GM18907 (cell line): Measurements from ENCODE around the gene FAM186B.

Experiments used
- ATAC-seq: cut with Tn5 transposase; IDR thresholded peaks from one replicate; pipeline ENCODE4 v1.9.1; 2021; ENCODE audit warnings: mild to moderate bottlenecking, moderate library complexity; ENCODE audit not compliant: unreplicated experiment

Gene FAM186B

GRCh38 chr12:49577589-49578315 lies 27.7 kb downstream of the FAM186B start:
- ATAC-seq: no peak

DNA sequence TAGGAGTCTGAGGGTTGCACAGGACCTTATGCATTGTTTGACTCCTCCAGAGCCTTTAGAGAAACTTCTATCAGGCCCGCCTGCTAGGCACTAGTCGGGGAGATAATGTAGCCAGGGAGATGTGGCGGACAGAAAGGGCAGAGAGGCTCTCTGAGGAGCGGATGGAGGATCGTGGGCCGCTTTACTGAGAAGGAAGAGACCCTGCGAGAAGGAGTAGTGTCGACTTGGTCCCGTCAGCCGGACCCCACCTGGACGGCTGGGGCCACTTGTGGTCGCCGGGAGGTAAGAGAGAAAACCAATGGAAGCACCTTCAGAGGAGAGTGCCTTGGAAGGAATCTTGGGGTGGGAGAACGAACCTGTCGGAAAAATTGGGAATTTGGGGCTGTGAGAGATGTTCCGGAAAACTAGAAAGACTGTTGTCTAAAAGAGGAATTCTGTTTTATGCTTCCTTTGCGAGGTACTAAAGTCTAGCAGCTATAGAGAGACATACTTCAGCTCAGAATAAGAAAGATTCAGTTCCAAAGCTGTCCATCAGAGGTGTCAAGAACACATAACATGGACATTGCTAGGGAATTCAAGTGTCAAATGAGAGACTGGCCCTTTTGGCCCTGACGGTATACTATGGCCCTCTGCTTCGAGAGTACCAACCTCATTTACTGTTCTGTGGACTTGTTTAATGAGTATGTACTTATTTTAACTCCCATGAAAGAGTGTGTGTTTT lies 36.8 kb downstream of the FAM186B start:
- peak; percentile 26 for ATAC-seq

GRCh38 chr12:49567611-49568441 lies 37.6 kb downstream of the FAM186B start, which contains the start of gene MCRS1:
TSS of gene MCRS1 (minus strand) at chr12:49568142. CDS start at chr12:49566731, 1,411 bp downstream.
- ATAC-seq: peak; percentile 77

DNA sequence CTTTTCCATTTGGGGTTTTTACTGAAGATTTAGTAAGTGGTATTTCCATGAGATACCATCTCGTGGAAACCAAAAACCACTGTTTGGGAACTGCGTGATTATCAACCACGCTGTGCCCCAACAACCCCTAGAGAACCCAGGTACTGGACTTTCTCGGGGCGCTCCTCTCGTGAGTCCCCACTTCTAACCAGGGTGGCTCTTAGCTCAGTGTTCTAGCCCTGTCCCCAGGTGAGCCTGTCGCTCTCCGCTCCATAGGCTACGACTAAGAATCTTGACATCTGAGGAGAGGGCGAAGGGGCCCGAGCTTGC lies 38.2 kb downstream of the FAM186B start:
- ATAC-seq: peak; percentile 14

- no peak for ATAC-seq
These were observed 39.1 kb downstream of the FAM186B start for GRCh38 chr12:49566361-49566760.

- no peak for ATAC-seq
These were observed 39.8 kb downstream of the FAM186B start for GRCh38 chr12:49565406-49566265.

DNA sequence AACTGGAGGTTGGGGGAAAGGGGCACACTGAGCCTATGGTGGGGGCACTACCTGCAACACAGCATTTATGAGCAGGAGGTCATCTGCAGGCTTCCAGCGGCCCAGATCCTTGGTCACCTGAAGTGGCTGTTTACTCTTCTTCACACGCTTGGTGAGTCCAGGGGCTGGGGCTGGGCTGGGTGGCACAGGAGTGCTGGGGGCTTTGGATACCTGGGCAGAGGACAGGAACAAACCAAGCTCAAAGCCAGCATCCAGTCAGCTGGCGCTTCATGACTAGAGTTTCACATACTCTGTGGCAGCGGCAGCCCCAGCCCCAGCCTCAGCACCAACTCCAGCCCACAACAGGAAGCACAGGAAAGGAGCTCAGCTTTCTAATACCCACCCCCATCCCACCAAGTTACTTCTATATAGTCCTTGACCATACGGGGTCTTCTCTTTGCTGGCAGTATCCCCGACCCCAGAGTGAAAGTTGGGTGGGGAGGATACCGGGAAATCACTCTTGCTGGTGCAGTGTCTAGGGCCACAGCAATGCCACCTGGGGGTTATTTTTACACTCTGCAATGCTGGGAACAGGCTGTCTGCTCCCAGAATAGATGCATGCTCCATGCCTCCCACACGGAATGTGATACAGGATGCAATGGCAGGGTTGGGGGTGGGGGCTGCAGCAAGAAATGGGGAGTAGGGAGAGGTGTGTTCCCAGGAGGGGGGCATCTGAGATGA lies 40.6 kb downstream of the FAM186B start:
- no peak for ATAC-seq

GRCh38 chr12:49563951-49564685 lies 41.3 kb downstream of the FAM186B start:
- ATAC-seq: no peak

DNA sequence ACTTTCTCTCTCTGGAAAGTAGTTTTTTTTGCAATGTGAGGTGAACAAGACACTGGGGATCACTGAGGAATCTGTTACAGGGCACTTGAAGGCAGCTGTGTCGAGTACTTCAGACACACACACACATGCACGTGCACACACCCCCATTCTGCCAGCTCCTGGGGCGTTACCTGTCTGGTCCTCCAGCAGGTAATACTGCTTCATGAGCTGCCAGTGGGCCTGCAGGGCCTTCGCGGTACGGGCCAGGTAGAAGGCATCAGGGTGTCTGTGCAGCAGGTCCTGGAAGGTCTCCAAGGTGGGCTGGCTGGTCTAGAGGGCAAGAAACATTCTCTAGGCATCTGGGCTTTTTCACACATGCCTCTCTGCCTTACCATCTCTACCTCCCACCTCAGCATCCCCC lies 42.6 kb downstream of the FAM186B start:
- no peak for ATAC-seq

- ATAC-seq: no peak
These were observed 43.2 kb downstream of the FAM186B start for GRCh38 chr12:49562233-49562632.

DNA sequence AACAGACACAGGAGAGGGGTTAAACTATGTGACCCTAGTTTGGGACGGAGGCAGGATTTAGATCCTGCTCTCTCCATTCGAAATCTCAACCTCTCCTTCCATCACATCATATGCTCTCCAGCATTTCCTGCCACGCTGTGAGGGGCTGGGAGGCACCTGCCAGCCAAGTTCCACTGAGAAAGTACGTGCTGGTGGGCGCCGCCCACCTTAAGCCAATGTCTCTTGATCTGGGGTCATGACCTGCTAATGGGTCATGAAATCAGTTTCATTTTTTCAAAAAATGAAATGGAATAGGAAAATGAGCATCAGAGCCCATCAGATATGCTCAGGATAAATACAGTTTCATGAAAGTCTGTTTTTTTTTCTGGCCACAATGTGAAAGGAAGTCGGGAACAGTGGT lies 44.7 kb downstream of the FAM186B start:
- no peak for ATAC-seq

- ATAC-seq: no peak
These were observed 46.3 kb downstream of the FAM186B start for GRCh38 chr12:49559011-49559675.

DNA sequence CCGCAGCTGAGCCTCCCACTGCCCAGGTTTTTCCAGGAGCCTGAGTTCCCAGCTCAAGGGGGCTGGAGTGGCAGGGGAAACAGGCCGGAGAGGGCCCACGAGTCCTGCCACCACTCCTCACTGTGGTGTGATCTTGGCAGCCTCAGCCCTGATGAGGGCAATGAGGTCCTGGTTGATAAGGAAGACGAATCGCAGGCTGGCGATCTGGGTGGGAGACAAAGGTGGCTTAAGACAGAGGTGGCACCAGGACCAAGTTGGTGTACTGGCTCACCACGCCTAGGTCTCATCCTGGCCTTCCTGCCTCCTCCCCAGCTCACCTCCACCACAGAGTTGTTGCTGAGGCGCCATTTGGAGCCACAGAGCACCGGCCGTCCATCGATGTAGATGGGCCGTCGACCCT lies 46.9 kb downstream of the FAM186B start:
- ATAC-seq: no peak

GRCh38 chr12:49557917-49558215 lies 47.6 kb downstream of the FAM186B start:
- no peak for ATAC-seq

DNA sequence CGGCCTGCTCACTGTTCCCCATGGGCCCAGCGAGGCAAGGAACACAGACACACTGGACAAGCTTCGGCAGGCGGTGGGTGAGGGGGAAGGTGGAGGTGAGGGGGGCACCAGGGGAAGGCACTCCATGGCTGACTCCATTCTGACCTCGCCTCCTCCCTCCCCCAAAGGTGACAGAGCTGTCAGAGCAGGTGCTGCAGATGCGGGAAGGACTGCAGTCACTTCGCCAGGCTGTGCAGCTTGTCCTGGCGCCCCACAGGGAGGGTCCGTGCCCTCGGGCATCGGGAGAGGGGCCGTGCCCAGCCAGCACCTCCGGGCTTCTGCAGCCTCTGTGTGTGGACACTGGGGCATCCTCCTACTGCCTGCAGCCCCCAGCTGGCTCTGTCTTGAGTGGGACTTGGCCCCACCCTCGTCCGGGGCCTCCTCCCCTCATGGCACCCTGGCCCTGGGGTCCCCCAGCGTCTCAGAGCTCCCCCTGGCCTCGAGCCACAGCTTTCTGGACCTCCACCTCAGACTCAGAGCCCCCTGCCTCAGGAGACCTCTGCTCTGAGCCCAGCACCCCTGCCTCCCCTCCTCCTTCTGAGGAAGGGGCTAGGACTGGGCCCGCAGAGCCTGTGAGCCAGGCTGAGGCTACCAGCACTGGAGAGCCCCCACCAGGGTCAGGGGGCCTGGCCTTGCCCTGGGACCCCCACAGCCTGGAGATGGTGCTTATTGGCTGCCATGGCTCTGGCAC lies 48.1 kb downstream of the FAM186B start:
- ATAC-seq: no peak

DNA sequence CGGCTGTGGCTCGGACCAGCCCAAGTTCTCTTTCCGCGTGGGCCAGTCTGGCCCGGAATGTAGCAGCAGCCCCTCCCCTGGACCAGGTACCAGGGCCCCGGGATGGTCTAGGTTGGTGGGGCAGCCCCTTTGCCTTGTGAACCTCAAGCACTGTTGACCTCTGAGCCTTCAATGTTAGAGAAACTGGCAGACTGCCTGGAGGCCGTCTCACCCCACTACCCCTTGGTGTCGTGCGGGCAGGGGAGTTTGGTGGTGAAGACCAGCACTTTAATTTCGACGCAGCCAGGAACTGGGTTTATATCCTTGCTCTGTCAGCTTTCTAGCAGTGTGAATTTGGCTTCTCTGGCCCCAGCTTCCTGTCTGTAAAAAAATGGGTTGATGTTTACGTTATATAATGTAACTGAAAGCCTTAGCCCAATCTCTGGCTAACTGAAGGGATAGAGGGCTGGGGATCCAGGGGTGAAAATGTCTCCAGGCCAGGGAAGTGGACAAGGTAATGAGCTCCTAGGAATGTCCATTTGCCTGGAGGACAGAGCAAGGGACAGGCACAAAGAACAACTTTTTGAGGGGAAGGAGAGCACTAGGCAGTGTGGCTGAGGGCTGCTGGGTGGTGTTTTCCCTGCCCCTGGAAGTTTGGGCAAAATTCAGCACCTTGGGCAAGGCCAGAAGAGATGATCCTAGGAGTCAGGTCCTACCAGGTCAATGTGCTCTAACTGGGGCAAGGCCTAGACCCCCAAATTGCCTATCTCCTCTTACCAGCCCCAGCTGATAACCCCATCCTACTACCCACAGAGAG lies 48.9 kb downstream of the FAM186B start:
- no peak for ATAC-seq

DNA sequence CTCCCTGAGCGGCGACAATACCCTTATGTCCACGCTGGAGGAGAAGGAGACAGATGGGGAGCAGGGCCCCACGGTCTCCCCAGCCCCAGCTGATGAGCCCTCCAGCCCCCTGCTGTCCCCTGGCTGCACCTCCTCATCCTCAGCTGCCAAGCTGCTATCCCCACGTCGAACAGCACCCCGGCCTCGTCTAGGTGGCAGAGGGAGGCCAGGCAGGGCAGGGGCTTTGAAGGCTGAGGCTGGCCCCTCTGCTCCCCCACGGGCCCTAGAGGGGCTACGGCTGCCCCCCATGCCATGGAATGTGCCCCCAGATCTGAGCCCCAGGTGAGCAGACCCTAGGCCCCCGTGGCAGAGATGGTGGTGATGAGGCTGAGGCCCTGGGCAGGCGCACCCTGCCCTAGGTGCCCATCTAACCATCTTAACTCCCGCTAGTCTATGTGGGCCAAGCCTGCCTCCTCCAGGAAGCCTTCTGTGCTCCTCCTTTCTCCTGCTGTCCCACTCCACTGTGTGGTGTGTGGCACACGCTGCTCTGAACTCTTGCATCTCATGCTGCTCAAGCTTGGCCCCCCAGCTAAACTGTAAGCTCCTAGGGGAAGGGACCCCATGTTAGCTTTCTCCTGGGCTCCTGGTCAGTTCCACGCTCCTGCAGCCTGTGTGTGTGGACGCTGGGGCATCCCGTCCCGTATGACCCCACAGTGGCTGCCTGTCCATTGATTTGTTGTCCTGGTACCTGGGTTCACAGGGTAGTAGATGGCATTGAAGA lies 49.6 kb downstream of the FAM186B start:
- no peak for ATAC-seq
